GM21723 (cell line): Measurements from ENCODE around the gene CPN1.
"Not testable (repeated sequence)": the region's sequence is repeated elsewhere in the genome, so short reads cannot be mapped to it uniquely, and the experiment has no call there.

Source experiments
- ATAC-seq: cut with Tn5 transposase; IDR thresholded peaks from one replicate; pipeline ENCODE4 v1.9.1; 2021; ENCODE audit warnings: mild to moderate bottlenecking, moderate library complexity; ENCODE audit not compliant: unreplicated experiment

The CPN1 gene

GRCh38 chr10:100081075-100082001 is at the start of gene CPN1:
CPN1 (minus strand) TSS chr10:100081869; CDS start chr10:100081625, 244 bp downstream.
- ATAC-seq, result no peak

- no peak for ATAC-seq
Measured at GRCh38 chr10:100130831-100131230, 49.2 kb upstream of the CPN1 start.

- ATAC-seq, result no peak
Measured at GRCh38 chr10:100129424-100129823, 47.8 kb upstream of the CPN1 start.

GRCh38 chr10:100128951-100129350 is 47.3 kb upstream of the CPN1 start:
- ATAC-seq, result no peak

GRCh38 chr10:100125335-100125734 is 43.7 kb upstream of the CPN1 start:
- not testable (repeated sequence) for ATAC-seq

GRCh38 chr10:100124097-100124496 is 42.4 kb upstream of the CPN1 start:
- ATAC-seq, result no peak

- ATAC-seq, result no peak
Measured at GRCh38 chr10:100122780-100123179, 41.1 kb upstream of the CPN1 start.

- ATAC-seq, result no peak
Measured at GRCh38 chr10:100120550-100120949, 38.9 kb upstream of the CPN1 start.

- ATAC-seq, result no peak
Measured at GRCh38 chr10:100119726-100120125, 38.1 kb upstream of the CPN1 start.

- no peak for ATAC-seq
Measured at GRCh38 chr10:100114976-100115770, 33.5 kb upstream of the CPN1 start.

- ATAC-seq, result no peak
Measured at GRCh38 chr10:100114460-100114859, 32.8 kb upstream of the CPN1 start.

- no peak for ATAC-seq
Measured at GRCh38 chr10:100109670-100110069, 28.0 kb upstream of the CPN1 start.

GRCh38 chr10:100106865-100107264 is 25.2 kb upstream of the CPN1 start:
- ATAC-seq, result no peak

GRCh38 chr10:100104300-100104699 is 22.6 kb upstream of the CPN1 start:
- no peak for ATAC-seq

- ATAC-seq, result no peak
Measured at GRCh38 chr10:100103581-100103980, 21.9 kb upstream of the CPN1 start.

GRCh38 chr10:100101192-100102076 is 19.8 kb upstream of the CPN1 start:
- no peak for ATAC-seq

GRCh38 chr10:100100651-100101184 is 19.0 kb upstream of the CPN1 start:
- ATAC-seq, result no peak

GRCh38 chr10:100089241-100089640 is 7.6 kb upstream of the CPN1 start:
- ATAC-seq, result no peak

- ATAC-seq, result not testable (repeated sequence)
Measured at GRCh38 chr10:100086708-100087107, 5.0 kb upstream of the CPN1 start.

GRCh38 chr10:100085596-100085995 is 3.9 kb upstream of the CPN1 start:
- ATAC-seq, result no peak

- no peak for ATAC-seq
Measured at GRCh38 chr10:100083623-100084022, 2.0 kb upstream of the CPN1 start.
